CD4-positive, alpha-beta T cell treated with Interferon gamma for 1 hour (primary cell): ENCODE measurements around the gene LMNTD1.
A peak's percentile ranks its signal among the peaks of the same experiment; 100 is the strongest.
"Not testable (repeated sequence)": the region's sequence is repeated elsewhere in the genome, so short reads cannot be mapped to it uniquely, and the experiment has no call there.

Source experiments
- DNase-seq: peaks from one replicate; pipeline ENCODE4 v3.0.0-alpha.2; 2020

The LMNTD1 gene, protein sequence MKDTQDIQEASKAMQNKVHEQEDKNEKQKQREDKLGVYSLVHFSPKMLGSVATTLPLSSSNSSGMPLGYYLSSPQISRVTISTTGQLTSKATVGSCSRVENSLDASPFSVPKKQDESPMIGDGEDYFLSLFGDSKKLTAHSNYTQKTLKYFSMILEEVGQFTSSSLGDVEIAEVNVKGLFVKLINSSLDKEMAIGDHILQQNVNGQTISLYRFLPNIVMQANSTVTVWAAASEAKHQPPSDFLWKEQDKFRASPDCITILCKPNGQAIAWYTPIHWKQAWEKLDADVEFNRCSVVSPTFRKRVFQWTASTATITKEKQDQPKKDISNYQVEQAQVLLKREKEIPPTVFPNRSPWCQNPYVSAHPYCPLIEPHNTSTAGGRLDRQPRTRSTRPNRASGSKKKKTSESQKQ

GRCh38 chr12:25553098-25553497 is at the start of gene LMNTD1:
TSS of gene LMNTD1 (minus strand) at chr12:25553283. CDS start at chr12:25552959, 324 bp downstream.
- DNase-seq: no peak

- no peak for DNase-seq
Measured at GRCh38 chr12:25598956-25599355, 45.9 kb upstream of the LMNTD1 start.

- DNase-seq: not testable (repeated sequence)
Measured at GRCh38 chr12:25595496-25595895, 42.4 kb upstream of the LMNTD1 start.

DNA sequence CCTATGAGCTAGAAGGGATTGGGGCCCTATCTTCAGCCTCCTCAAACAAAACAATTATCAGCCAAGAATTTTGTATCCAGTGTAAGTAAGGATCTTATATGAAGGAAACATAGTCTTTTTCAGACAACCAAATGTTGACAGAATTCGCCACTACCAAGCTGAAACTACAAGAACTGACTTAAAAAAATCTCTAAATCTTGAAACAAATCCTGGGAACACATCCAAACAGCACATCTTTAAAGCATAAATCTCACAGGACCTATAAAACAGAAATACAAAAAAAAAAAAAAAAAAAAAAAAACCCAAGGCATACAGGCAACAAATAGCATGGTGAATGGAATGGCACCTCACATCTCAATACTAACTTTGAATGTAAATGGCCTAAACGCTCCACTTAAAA is 41.3 kb upstream of the LMNTD1 start:
- DNase-seq: no peak

DNA sequence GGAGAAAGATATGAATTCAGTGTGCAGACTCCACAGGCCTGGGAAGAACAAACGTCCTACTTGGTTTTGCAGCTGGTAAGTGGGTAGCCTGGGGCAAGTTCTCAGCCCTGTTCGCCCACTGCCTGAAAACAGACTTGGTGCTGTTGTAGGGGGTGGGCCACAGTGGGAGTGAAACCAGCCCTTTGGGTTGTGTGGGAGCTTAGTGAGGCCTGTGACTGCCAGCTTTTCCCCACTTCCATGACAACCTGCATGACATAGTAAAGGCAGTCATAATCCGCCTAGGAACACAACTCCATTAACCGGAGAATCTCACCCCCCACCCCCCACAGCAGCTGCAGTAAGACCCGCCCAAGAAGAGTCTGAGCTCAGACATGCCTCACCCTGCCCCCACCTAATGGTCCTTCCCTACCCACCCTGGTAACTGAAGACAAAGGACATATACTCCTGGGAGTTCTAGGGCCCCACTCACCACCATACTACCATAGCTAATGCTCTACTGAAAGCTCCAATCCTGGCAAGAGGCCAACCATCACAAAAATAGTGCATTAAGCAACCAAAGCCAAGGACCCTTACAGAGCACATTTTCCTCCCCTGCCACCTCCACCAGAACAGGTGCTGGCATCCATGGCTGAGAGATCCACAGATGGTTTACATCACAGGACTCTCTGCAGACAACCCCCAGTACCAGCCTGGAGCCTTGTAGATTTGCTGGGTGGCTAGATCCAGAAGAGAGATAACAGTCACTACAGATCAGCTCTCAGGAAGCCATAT is 39.8 kb upstream of the LMNTD1 start:
- no peak for DNase-seq

DNA sequence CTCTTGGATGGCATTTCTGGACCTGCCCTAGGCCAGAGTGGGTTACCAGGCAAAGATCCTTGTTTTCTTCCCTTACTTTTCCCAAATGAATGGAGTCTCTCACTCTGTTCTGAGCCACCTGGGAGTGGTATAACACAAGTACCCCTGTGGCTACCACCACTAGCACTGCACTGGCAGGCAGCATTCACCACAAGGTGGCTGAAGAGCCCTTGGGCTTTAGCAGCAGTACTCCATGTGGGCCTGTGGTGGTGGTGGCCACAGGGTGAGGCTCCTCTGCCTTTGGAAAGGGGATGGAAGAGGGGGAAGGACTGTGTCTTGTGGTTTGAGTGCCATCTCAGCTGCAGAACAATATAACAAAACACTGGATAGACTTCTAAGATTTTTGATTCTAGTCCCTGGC is 38.1 kb upstream of the LMNTD1 start:
- no peak for DNase-seq

DNA sequence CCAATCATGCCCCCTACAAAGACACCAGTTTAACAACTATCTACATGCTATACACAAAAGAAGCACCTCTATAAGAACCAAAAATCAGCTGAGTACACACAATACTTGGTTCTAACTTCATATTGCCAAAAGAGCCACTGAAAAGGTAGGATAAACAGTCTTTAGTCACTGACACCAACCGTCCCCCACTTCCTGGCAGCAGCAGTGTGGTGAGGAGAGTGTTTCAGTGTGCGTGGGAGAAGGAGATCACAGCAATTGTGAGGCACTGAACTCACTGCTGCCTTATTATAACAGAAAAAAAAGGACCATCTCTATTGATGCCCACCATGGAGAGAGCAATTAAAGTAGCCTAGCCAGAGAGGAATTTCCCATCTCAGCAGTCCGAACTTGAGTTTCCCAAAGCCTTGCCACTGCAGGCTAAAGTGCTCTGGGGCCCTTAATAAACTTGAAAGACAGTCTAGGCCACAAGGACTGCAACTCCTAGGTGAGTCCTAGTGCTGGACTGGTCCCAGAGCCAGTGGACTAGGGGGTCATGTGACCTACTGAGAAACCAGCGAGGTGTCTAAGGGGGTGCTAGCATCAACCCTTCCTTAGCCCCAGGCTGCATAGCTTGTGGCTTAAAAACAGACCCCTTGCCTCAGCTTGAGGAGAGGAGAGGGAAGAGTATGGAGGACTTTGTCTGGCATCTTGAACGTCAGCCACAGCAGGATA is 37.1 kb upstream of the LMNTD1 start:
- peak; percentile 13 for DNase-seq

GRCh38 chr12:25587346-25587745 is 34.3 kb upstream of the LMNTD1 start:
- no peak for DNase-seq

DNA sequence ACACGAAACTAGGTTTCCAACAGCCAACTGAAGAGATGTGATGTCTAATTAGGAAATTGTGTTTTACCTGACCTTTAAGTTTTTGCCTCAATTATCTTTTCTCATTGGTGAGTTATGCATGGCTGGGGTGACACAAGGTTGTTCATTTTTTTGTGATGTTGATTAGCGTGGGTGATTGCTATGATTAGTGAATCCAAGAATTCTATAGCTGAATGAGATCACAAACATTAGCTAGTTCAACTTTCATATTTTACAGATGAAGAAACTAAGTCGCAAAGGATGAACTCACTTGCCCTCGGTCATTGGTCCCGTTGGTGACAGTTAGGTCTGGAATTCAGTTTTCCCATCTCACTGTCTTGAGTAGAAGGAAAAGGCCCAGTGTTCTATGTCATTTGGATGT is 32.6 kb upstream of the LMNTD1 start:
- DNase-seq: no peak

GRCh38 chr12:25585021-25585523 is 32.0 kb upstream of the LMNTD1 start:
- no peak for DNase-seq

- DNase-seq: no peak
Measured at GRCh38 chr12:25584596-25584995, 31.5 kb upstream of the LMNTD1 start.

DNA sequence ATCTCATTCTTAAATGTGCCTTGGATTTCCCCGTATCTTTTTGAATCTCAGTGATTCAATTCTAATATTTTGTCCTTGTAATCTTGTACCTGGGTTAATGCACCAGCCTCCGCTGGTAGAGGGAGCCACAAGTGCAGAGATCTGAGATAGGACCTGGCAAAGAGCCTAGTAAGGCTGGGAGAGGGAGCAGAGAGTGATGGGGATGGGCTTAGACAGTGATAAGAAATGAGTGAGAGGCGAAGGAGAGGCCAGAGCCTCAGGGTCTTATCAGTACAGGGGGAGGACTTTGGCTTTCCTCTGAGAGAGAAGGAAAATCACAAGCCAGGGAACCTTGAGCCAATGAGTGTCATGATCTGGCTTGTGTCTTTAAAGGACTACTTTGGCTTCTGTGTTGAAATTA is 30.5 kb upstream of the LMNTD1 start:
- no peak for DNase-seq

- no peak for DNase-seq
Measured at GRCh38 chr12:25581067-25581466, 28.0 kb upstream of the LMNTD1 start.

DNA sequence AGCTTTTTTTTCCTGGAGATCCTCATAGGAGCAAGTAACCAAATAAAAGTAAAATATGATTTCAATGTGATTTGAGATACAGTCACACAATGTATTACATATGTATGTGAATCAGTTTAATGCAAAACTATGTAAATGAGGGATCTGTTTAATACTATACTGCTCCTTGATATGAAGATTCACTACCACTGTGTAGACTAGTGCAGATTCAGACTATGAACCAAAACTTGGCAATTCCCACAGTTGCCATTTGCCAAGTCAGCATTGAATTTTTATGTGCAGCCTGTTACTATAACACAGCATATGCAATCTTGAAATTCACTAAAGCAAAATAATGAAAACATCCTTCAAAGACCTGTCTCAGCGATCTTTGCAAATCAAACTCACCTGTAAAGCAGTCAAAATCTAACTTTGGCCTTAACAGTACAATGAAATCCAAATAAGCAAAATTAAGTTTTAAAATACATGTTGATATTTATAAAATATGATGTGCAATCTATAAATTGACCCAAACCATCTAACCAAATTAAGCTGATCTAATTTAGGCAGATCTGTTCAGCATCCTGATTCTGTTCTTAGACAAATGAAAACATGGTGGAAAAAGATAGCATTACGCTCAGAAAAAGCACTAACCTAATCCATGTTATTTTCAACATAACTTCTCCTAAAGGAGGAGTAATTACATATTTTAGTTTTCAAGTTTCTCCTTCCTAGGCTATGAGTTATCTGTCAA is 25.5 kb upstream of the LMNTD1 start:
- DNase-seq: no peak

DNA sequence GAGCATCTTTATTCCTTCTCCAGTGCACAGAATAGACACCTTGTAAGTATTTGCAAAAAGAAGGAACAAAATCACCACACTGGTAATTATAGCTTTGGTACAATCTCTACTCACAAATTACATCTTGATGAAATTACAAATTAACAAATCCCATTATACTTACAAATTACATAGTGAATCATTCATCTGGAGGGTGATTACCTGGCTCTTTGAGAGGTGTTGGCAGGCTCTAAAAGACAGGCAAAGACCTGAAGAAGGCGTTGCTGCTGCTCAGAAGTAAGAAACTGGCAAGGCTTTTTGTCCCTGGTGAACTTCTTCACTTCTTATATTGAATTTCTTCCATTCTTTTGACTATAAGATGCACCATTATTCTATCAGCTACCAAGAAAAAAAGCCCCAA is 21.7 kb upstream of the LMNTD1 start:
- no peak for DNase-seq

DNA sequence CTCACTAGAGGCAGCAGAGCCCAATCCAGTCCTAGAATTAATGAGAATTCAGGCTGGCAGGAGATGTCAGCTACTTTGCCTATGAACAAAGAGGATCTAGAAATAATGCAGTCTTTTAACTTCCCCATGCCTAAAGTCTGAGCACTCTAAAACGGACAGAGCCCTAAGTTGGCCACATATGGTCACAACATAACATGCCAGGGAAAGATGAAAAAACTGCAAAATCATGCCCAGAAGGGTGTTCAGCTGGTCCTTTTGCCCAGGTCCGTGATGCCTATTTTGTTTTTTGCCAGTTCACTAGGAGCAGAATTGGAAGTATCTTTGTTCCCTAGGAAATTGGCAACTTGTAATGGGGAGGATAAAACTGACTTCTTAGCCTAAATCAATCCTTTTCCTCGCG is 20.3 kb upstream of the LMNTD1 start:
- no peak for DNase-seq

- DNase-seq: no peak
Measured at GRCh38 chr12:25570418-25570817, 17.3 kb upstream of the LMNTD1 start.

- no peak for DNase-seq
Measured at GRCh38 chr12:25566202-25566949, 13.3 kb upstream of the LMNTD1 start.

DNA sequence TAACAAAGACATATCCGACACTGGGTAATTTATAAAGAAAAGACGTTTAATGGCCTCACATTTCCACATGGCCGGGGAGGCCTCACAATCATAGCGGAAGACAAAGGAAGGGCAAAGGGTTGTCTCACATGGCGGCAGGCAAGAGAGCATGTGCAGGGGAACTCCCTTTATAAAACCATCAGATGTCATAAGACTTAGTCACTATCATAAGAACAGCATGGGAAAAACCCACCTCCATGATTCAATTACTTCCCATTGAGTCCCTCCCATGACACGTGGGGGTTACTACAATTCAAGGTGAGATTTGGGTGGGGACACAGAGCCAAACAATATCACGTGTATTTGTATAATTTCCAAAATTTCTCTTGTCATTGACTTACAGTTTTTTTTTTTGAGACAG is 5.5 kb upstream of the LMNTD1 start:
- DNase-seq: no peak

GRCh38 chr12:25557830-25558436 is 4.8 kb upstream of the LMNTD1 start:
- no peak for DNase-seq

DNA sequence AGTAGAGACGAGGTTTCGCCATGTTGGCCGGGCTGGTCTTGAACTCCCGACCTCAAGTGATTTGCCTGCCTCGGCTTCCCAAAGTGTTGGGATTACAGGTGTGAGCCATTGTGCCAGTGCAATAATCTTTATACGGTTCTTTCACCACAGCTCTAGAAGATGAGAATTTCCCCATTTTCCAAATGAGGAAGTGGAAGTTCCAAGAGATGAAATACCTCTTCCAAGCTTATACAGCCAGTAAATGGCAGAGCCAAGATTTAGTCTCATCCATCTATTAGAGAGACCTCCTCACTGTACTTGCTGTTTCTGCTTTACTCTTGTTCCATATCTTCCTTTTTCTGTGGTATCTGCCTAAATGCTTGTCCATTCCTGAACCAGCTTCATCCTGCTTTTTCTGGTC is 3.1 kb upstream of the LMNTD1 start:
- no peak for DNase-seq

- DNase-seq: no peak
Measured at GRCh38 chr12:25552681-25553080, 402 bp downstream of the LMNTD1 start.
